NT2/D1 (cell line): ENCODE measurements around the gene GDF15.
A peak's percentile ranks its signal among the peaks of the same experiment; 100 is the strongest.
"Not testable (repeated sequence)": the region's sequence is repeated elsewhere in the genome, so short reads cannot be mapped to it uniquely, and the experiment has no call there.

ENCODE experiments used
- DNase-seq: peaks from one replicate; pipeline ENCODE4 v3.0.0-alpha.2; 2011; ENCODE audit warnings: low read depth, low spot score
- H3K27me3 ChIP-seq: 2 replicates; pipeline ENCODE4 v1.6.0; 2011; ENCODE audit warnings: mild to moderate bottlenecking; ENCODE audit not compliant: insufficient read length, insufficient read depth
- H3K36me3 ChIP-seq: 2 replicates; pipeline ENCODE4 v1.6.1; 2011; ENCODE audit warnings: mild to moderate bottlenecking, low read length, mixed read lengths; ENCODE audit not compliant: insufficient read depth, insufficient read length
- H3K4me1 ChIP-seq: 2 replicates; pipeline ENCODE4 v1.5.1; 2011; ENCODE audit not compliant: insufficient read depth, insufficient read length
- H3K4me3 ChIP-seq: 2 replicates; pipeline ENCODE4 v1.5.1; 2011; ENCODE audit warnings: low read depth; ENCODE audit not compliant: insufficient read length
- H3K9ac ChIP-seq: 2 replicates; pipeline ENCODE4 v1.6.0; 2011; ENCODE audit warnings: low read depth; ENCODE audit not compliant: insufficient read length
- H3K9me3 ChIP-seq: 2 replicates; pipeline ENCODE4 v1.5.1; 2011; ENCODE audit warnings: mild to moderate bottlenecking, low read length; ENCODE audit not compliant: insufficient read depth
- SUZ12 ChIP-seq: IDR thresholded peaks from 2 replicates; pipeline ENCODE4 v1.6.1; 2011; ENCODE audit not compliant: insufficient read length, insufficient read depth; ENCODE audit errors: extremely low read depth
- YY1 ChIP-seq: IDR thresholded peaks from 2 replicates; pipeline ENCODE4 v1.6.1; 2011; ENCODE audit not compliant: insufficient read length, insufficient read depth
- ZNF274 ChIP-seq: IDR thresholded peaks from 2 replicates; pipeline ENCODE4 v1.6.1; 2011; ENCODE audit warnings: mild to moderate bottlenecking, low read depth, low read length

GDF15 gene

GRCh38 chr19:18397242-18398202 lies 11.6 kb downstream of the GDF15 start, which contains the start of gene LRRC25:
Gene LRRC25 (minus strand): TSS chr19:18397622. CDS start chr19:18396963, 659 bp downstream.
- Histone ChIP-seq H3K9ac (peak within 1 kb of the TSS; percentile 4), H3K9me3 (no peaks in the 10 kb centered on the region), H3K4me3 (no peak within 1 kb of the TSS), H3K4me1 (peaks cover 17% of the 10 kb centered on the region), H3K36me3 (no peaks in the 10 kb centered on the region), H3K27me3 (peaks cover 6% of the 10 kb centered on the region)
- TF ChIP-seq SUZ12 (no peak), YY1 (no peak), ZNF274 (no peak)
- peak; percentile 23 for DNase-seq

DNA sequence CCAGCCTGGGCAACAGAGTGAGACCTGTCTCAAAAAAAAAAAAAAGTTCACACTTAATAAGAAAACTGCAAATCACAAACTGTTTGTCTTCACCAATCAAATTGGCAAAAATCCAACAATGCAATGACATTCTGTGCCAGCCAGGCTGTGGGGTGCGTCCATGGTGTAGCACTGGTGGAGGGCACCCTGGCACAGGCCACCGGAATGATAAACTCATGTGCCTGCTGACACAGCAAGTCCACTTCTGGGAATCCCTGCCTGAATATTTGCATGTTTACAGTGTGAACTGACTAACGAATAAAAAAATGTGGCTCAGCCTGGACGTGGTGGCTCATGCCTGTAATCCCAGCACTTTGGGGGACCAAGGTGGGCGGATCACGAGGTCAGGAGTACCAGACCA lies 13.1 kb downstream of the GDF15 start:
- no peak overlapping the region for H3K4me3 ChIP-seq
- H3K27me3 ChIP-seq, result peaks cover 6% of the 10 kb centered on the region
- no peak overlapping the region for H3K9ac ChIP-seq
- H3K4me1 ChIP-seq, result peaks cover 12% of the 10 kb centered on the region
- no peaks in the 10 kb centered on the region for H3K36me3 ChIP-seq
- no peak for DNase-seq
- no peaks in the 10 kb centered on the region for H3K9me3 ChIP-seq
- TF ChIP-seq SUZ12 (no peak), ZNF274 (no peak), YY1 (no peak)

DNA sequence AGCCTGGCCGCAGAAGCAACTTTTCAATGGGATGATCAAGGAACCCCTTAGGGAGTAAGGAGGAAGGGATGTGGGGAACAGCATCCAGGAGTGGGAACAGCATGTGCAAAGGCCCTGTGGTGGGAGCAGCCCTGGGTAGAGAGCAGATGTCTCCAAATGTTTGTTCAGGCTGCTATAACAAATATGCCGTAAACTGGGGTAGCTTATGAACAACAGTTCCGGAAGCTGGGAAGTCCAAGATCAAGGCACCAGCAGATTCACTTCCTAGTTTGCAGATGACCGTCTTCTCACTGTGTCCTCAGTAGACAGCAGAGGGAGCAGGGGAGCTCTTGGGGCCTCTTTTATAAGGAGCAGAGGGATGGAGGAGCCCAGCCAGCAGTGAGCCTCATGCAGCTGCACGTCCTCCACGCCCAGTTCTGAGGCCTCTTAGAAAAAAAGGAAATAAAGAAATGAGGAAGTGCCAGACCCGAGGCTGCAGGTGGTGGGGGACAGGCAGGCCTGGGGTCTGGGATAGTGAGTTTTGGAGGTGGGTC lies 15.7 kb downstream of the GDF15 start:
- no peak for TF ChIP-seq YY1
- no peak for TF ChIP-seq SUZ12
- TF ChIP-seq ZNF274, result no peak
- peak; percentile 58 for DNase-seq
- peaks cover 6% of the 10 kb centered on the region for H3K27me3 ChIP-seq
- no peaks in the 10 kb centered on the region for H3K9me3 ChIP-seq
- peaks cover 10% of the 10 kb centered on the region for H3K4me1 ChIP-seq
- no peaks in the 10 kb centered on the region for H3K36me3 ChIP-seq
- H3K9ac ChIP-seq, result peak overlapping the region; percentile 53
- no peak overlapping the region for H3K4me3 ChIP-seq

GRCh38 chr19:18402455-18403248 lies 16.7 kb downstream of the GDF15 start:
- not testable (repeated sequence) for H3K4me1 ChIP-seq, H3K4me3 ChIP-seq, H3K36me3 ChIP-seq, H3K27me3 ChIP-seq, H3K9me3 ChIP-seq, DNase-seq
- H3K9ac ChIP-seq, result peak overlapping the region; percentile 10

DNA sequence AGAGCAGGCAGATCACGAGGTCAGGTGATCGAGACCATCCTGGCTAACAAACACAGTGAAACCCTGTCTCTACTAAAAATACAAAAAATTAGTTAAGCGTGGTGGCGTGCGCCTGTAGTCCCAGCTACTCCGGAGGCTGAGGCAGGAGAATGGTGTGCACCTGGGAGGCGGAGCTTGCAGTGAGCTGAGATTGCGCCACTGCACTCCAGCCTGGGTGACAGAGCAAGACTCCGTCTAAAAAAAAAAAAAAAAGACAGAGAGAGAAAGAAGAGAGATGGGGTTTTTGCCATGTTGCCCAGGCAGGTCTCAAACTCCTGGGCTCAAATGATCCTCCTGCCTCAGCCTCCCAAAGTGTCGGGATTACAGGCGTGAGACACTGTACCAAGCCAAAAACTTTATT lies 19.8 kb downstream of the GDF15 start:
- H3K36me3 ChIP-seq, H3K4me1 ChIP-seq: not testable (repeated sequence)

GRCh38 chr19:18406749-18407148 lies 20.8 kb downstream of the GDF15 start:
- H3K27me3 ChIP-seq, result no peaks in the 10 kb centered on the region
- H3K4me3 ChIP-seq, result no peak overlapping the region
- H3K4me1 ChIP-seq, result no peaks in the 10 kb centered on the region
- TF ChIP-seq YY1 (no peak), ZNF274 (no peak), SUZ12 (no peak)
- no peaks in the 10 kb centered on the region for H3K9me3 ChIP-seq
- H3K9ac ChIP-seq, result no peak overlapping the region
- H3K36me3 ChIP-seq, result no peaks in the 10 kb centered on the region
- no peak for DNase-seq

More for the DNA sequence above, 19.8 kb downstream of the GDF15 start:
- H3K4me3 ChIP-seq, H3K9ac ChIP-seq, DNase-seq, H3K27me3 ChIP-seq, H3K9me3 ChIP-seq: not testable (repeated sequence)

DNA sequence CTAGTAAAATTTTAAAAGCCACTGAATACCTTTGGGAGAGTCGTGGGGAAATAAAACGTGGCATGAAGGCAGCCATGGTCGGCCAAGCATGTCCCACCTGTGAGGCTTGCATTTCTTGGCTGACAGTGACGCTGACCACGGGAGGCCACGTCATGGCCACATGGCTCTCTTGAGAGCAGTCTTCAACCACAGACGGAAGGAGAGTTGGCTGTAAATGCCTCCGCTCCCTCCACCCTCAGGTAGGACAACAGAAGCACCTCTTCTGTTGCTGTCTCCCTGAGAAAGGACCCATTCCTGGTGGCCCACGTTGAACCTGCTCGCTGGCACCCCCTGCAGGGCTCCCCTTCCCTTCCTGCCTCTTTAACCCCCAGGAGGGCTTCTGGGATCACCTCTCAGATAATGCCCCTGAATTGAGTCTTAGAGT lies 22.1 kb downstream of the GDF15 start:
- Histone ChIP-seq H3K4me3 (no peak overlapping the region), H3K9me3 (no peaks in the 10 kb centered on the region), H3K27me3 (no peaks in the 10 kb centered on the region), H3K36me3 (no peaks in the 10 kb centered on the region), H3K4me1 (peaks cover 4% of the 10 kb centered on the region), H3K9ac (no peak overlapping the region)
- DNase-seq, result no peak
- TF ChIP-seq SUZ12, result no peak
- no peak for TF ChIP-seq ZNF274
- no peak for TF ChIP-seq YY1
